Heart right ventricle (tissue), 16 donors: ENCODE data around the gene HTR1B. TPM values are rescaled to one million over a fixed set of nuclear protein-coding genes. Genes with fewer than 3 reads are reported as not detected.
A peak's percentile ranks its signal among the peaks of the same experiment; 100 is the strongest.

ENCODE experiments used
- ATAC-seq, 8 donors: fragments of 200-7000 bp; cut with Tn5 transposase; one replicate each; pipeline ENCODE4 v1.9.1; 2020; ENCODE audit warnings: mild to moderate bottlenecking in 8 of 8, moderate library complexity in 8 of 8, moderate number of reproducible peaks in 1 of 8
- DNase-seq, 2 donors: peaks; one replicate each; pipeline ENCODE4 v3.0.0-alpha.2; 2020
- H3K27ac ChIP-seq, 10 donors: fragments of 200-600 bp; sonication (generic) in 2 of 10; one replicate each; pipeline versions ENCODE4 v1.5.0 to v1.8.0; 2020 to 2022; ENCODE audit warnings: mild to moderate bottlenecking in 3 of 10
- H3K27me3 ChIP-seq, 7 donors: fragments of 200-600 bp; one replicate each; pipeline ENCODE4 v1.8.0; 2021 to 2022; ENCODE audit warnings: mild to moderate bottlenecking in 2 of 7
- H3K36me3 ChIP-seq, 9 donors: fragments of 200-600 bp; sonication (generic) in 1 of 9; one replicate each; pipeline versions ENCODE4 v1.5.0 to v1.8.0; 2020 to 2022; ENCODE audit warnings: mild to moderate bottlenecking in 2 of 9
- H3K4me1 ChIP-seq, 9 donors: fragments of 200-600 bp; sonication (generic) in 1 of 9; one replicate each; pipeline versions ENCODE4 v1.5.0 to v1.8.0; 2020 to 2022; ENCODE audit warnings: mild to moderate bottlenecking in 4 of 9
- H3K4me3 ChIP-seq, 10 donors: fragments of 200-600 bp; sonication (generic) in 2 of 10; one replicate each; pipeline versions ENCODE4 v1.5.0 to v1.8.0; 2020 to 2022; ENCODE audit warnings: mild to moderate bottlenecking in 7 of 10, moderate library complexity in 2 of 10
- H3K9me3 ChIP-seq, 11 donors: fragments of 200-600 bp in 10 of 11; sonication (generic) in 2 of 11; one replicate each; pipeline versions ENCODE4 v1.5.0 to v1.8.0; 2013 to 2022; ENCODE audit warnings: mild to moderate bottlenecking in 2 of 11, control low read depth in 1 of 11, moderate library complexity in 1 of 11
- WGBS, 2 donors: extraction: QIAGEN DNeasy Blood & Tissue Kit; methylation state at CpG; one replicate each; pipeline ENCODE4 v1.1.7; 2013; ENCODE audit warnings: inconsistent platforms in 1 of 2; 5-methylcytosine and 5-hydroxymethylcytosine counted together
- intact Hi-C, 10 donors: fragments of 100-400 bp; cut with DNase I; formaldehyde crosslinking; loops; one replicate each; pipeline versions ENCODE4 v1.11.1 to v1.14.2; 2022
- long read RNA-seq, 3 donors: library from polyadenylated mRNA; unstranded; transcript quantifications; one replicate each; pipeline ENCODE4 v2.0.0, GENCODE V29; 2020 to 2021
- polyA plus RNA-seq, 2 donors: library from polyadenylated mRNA; stranded (reverse); fragments of 200-250 nt; gene quantifications; one replicate each; pipeline ENCODE4 v1.2.3, GENCODE V29; 2013
- total RNA-seq, 10 donors: library from RNA; stranded (reverse); fragmentation: NEBNext Ultra II Directional in 3 of 10; extraction: Animal tissue kit (Norgen Biotek cat#: 25700) in 3 of 10; gene quantifications; one replicate each; pipeline versions ENCODE4 v1.2.1 to v1.2.4, GENCODE V29; 2021 to 2023
- TF ChIP-seq, protein P1 (sequence below), 9 donors: fragments of 200-600 bp; sonication (generic) in 2 of 9; IDR thresholded peaks; one replicate each; pipeline versions ENCODE4 v1.5.0 to v1.8.0; 2021 to 2022; ENCODE audit warnings: antibody characterized with exemption in 9 of 9, mild to moderate bottlenecking in 5 of 9, moderate library complexity in 1 of 9
- donor health status: Arrhythmogenic right ventricular cardiomyopathy.
- donor health status: ischemic (EF 13 %, LVEDD 7.1; RV severe dilation, severe dysfunction).
- donor health status: healthy with polysubstance abuse.
- donor health status: DM: no; HTN: yes; CAD: no.
- donor health status: DM: no; HTN: no; CAD: no.
- donor health status: ischemic (EF 25% LVEDD 6.9; RV normal size, moderate dysfunction).
- donor health status: ischemic (EF 25% LVEDD 5.7; RV mildly dilated, moderate dysfunction).
- donor health status: healthy.
- donor health status: DM: yes; HTN: yes; CAD: no.
- donor health status: Ischemic cardiomyopathy.
- donor health status: ischemic (EF 35%, LVEDD 5.7; RV mildly dilated, moderate dysfunction).
- donor health status: nonischemic (EF 11% LVEDD 7.7; RV severe dilation, severe dysfunction).
- donor health status: DM: yes; HTN: yes; CAD: no.
- donor health status: PGD.
- donor health status: ischemic (EF 29% LVEDD 5.4; RV normal size, mild dysfunction).
- donor health status: nonischemic (EF 23%, LVEDD 6.1; RV moderate dilation, normal function).

HTR1B gene, protein sequence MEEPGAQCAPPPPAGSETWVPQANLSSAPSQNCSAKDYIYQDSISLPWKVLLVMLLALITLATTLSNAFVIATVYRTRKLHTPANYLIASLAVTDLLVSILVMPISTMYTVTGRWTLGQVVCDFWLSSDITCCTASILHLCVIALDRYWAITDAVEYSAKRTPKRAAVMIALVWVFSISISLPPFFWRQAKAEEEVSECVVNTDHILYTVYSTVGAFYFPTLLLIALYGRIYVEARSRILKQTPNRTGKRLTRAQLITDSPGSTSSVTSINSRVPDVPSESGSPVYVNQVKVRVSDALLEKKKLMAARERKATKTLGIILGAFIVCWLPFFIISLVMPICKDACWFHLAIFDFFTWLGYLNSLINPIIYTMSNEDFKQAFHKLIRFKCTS
- total RNA-seq (under 1 TPM in 1 of 10 donors, not detected in 9; 0.13 TPM), polyA plus RNA-seq (under 1 TPM in 1 of 2 donors, not detected in 1; 0.12 TPM)
- long read RNA-seq, donor 1 = 0 reads
- long read RNA-seq, donor 2 = 0 reads
- long read RNA-seq, donor 3 = 0 reads

DNA sequence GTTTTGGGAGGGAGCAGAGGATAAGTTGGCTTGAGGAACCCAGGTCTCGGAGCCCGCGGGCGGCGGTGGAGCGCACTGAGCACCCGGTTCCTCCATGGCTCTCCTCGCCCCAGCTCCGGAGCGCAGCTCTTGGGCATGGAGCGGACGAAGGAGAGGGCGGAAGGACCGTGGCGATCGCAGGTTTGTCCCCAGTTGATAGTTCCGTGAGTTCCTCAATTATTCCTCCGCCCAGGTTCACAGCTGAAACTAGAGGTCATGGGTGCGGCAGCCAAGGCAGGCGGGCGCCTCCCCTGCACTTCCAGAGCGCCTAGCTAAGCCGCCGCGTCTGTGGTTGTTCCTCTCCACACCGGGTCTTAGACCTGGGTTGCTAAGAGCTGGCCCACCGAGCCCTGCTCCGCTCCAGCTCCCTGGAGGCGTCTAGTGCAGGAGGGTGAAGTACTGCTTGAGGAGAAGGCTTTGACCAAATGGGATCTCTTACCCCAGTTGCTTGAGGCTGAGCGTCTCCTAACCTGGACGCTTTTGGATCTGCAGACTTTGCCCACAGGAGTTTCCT is at the start of gene HTR1B:
TSS of gene HTR1B (minus strand) at position 184 of the 553 bp plus-strand sequence. CDS start at position 96, 88 bp downstream.
- 0 to 2% methylated on average over 31 of the region's 31 CpGs for WGBS, 2 donors
- H3K36me3 ChIP-seq = no peaks in the 10 kb centered on the region
- ATAC-seq = peak in 5 of 8 donors; percentile 16 to 41 (median 34)
- H3K9me3 ChIP-seq = no peaks in the 10 kb centered on the region
- peak within 1 kb of the TSS in 9 of 10 donors; percentile 18 to 55 (median 45) for H3K4me3 ChIP-seq
- H3K27me3 ChIP-seq = peaks cover 4 to 74% (median 66%) of the 10 kb centered on the region in 7 donors
- peak within 1 kb of the TSS in 1 of 10 donors; percentile 25 for H3K27ac ChIP-seq
- TF ChIP-seq, protein P1, sequence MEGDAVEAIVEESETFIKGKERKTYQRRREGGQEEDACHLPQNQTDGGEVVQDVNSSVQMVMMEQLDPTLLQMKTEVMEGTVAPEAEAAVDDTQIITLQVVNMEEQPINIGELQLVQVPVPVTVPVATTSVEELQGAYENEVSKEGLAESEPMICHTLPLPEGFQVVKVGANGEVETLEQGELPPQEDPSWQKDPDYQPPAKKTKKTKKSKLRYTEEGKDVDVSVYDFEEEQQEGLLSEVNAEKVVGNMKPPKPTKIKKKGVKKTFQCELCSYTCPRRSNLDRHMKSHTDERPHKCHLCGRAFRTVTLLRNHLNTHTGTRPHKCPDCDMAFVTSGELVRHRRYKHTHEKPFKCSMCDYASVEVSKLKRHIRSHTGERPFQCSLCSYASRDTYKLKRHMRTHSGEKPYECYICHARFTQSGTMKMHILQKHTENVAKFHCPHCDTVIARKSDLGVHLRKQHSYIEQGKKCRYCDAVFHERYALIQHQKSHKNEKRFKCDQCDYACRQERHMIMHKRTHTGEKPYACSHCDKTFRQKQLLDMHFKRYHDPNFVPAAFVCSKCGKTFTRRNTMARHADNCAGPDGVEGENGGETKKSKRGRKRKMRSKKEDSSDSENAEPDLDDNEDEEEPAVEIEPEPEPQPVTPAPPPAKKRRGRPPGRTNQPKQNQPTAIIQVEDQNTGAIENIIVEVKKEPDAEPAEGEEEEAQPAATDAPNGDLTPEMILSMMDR (IDR thresholded peaks at IDR 0.05) = no peak
- no peak for DNase-seq
- peaks cover 0 to 32% (median 22%) of the 10 kb centered on the region in 9 donors for H3K4me1 ChIP-seq
- intact Hi-C loops = loop anchor here in 1 of 10 donors (5.0 kb wide), 1 partner anchor 781 kb away; no protein-coding TSS in a partner anchor

DNA sequence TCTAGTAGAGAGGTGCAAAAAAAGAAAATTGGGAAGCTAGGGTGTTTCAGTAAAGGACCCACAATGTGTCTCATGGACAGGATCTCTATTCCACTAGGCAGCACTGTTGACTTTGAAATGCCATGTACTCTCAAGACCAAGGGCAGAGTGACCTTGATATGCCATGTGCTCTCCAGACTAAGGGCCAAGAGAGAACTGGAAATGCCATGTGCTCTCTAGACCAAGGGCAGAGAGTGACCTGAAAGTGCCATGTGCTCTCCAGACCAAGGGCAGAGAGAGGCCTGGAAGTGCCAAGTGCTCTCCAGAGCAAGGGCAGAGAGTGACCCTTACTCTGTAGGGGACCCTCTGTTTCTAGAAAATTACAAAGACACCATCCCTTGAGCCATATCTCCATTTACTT is 49.3 kb upstream of the HTR1B start:
- H3K36me3 ChIP-seq = no peaks in the 10 kb centered on the region
- no peaks in the 10 kb centered on the region for H3K27me3 ChIP-seq
- intact Hi-C loops = no loop called here
- DNase-seq = no peak
- no peaks in the 10 kb centered on the region for H3K4me1 ChIP-seq
- H3K27ac ChIP-seq = no peak overlapping the region
- no peak overlapping the region for H3K4me3 ChIP-seq
- TF ChIP-seq, protein P1 (IDR thresholded peaks at IDR 0.05) = no peak
- ATAC-seq = no peak
- peaks cover 0 to 44% (median 23%) of the 10 kb centered on the region in 11 donors for H3K9me3 ChIP-seq

DNA sequence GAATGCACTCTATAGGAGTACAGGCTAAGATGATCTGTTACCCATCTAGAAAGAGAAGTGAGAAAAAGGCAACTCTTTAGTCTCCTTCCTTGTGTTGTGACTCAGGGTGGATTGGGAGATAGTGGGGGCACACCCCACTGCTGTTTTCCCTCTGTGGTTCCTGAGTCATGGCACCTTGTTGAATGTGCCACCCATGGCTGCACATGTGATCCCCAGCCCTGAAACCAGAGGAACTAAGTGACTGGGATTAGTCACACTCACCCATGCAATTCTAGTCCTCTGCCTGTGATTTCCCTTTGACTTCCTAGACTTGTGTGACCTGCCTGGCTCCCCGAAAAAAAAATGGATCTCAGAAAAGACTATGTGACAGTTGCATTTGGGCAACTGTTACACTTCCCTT is 48.6 kb upstream of the HTR1B start:
- H3K36me3 ChIP-seq = no peaks in the 10 kb centered on the region
- intact Hi-C loops = no loop called here
- H3K27ac ChIP-seq = no peak overlapping the region
- TF ChIP-seq, protein P1 (IDR thresholded peaks at IDR 0.05) = no peak
- no peak for ATAC-seq
- H3K4me3 ChIP-seq = no peak overlapping the region
- H3K4me1 ChIP-seq = no peaks in the 10 kb centered on the region
- DNase-seq = no peak
- peaks cover 0 to 44% (median 23%) of the 10 kb centered on the region in 11 donors for H3K9me3 ChIP-seq
- 69 to 94% methylated on average over 1 of the region's 1 CpG for WGBS, 2 donors
- H3K27me3 ChIP-seq = no peaks in the 10 kb centered on the region

DNA sequence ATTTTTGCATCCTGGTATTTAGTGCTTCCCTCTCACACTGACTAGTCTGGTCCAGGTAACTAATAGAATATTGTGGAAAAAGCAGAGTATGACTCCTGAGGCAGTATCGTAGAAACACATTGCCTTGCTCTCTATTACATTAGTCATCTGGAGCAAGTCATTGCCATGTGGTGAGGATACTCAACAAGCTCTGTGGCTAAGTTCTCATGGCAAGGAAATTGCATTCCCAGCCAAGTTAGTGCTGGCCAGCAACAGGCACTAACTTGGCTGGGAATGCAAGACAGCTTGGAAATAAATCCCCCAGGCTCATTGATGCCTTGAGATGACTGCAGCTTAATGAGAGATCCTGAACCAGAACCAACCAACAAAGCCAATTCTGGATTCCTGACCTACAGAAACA is 39.7 kb upstream of the HTR1B start:
- DNase-seq = no peak
- no peak for ATAC-seq
- 92 to 100% methylated on average over 1 of the region's 1 CpG for WGBS, 2 donors

More for the DNA sequence above, 39.7 kb upstream of the HTR1B start:
- H3K27ac ChIP-seq = no peak overlapping the region
- H3K36me3 ChIP-seq = no peaks in the 10 kb centered on the region
- TF ChIP-seq, protein P1 (IDR thresholded peaks at IDR 0.05) = no peak
- intact Hi-C loops = no loop called here
- H3K4me1 ChIP-seq = no peaks in the 10 kb centered on the region
- H3K4me3 ChIP-seq = no peak overlapping the region
- no peaks in the 10 kb centered on the region for H3K9me3 ChIP-seq
- H3K27me3 ChIP-seq = no peaks in the 10 kb centered on the region
